Activated CD8-positive, alpha-beta T cell treated with anti-CD3 and anti-CD28 coated beads for 36 hours (primary cell): ENCODE measurements around the gene VPS16. TPM values are rescaled to one million over a fixed set of nuclear protein-coding genes. Genes with fewer than 3 reads are reported as not detected.
"Not testable (repeated sequence)": the region's sequence is repeated elsewhere in the genome, so short reads cannot be mapped to it uniquely, and the experiment has no call there.

ENCODE experiments used
- ATAC-seq: fragments of 200-7000 bp; cut with Tn5 transposase; one replicate; pipeline ENCODE4 v1.10.0; 2021; ENCODE audit warnings: mild to moderate bottlenecking, moderate library complexity
- CTCF ChIA-PET: fragments of 350-600 bp; sonication (Branson Sonifier 250); formaldehyde crosslinking; loops from one replicate; lab custom pipeline; 2021; ENCODE audit warnings: antibody characterized with exemption; lab: Charles Lee
- POLR2A ChIA-PET: fragments of 350-600 bp; sonication (Branson Sonifier 250); formaldehyde crosslinking; loops from one replicate; lab custom pipeline; 2021; ENCODE audit warnings: antibody characterized with exemption; lab: Charles Lee
- DNase-seq: peaks from one replicate; pipeline ENCODE4 v3.0.0-alpha.2; 2020
- H3K27ac Mint-ChIP-seq: one replicate; pipeline ENCODE4 v1.8.0; 2021; ENCODE audit warnings: mild to moderate bottlenecking, mixed read lengths
- H3K27me3 Mint-ChIP-seq: one replicate; pipeline ENCODE4 v1.8.0; 2021; ENCODE audit warnings: mixed read lengths
- H3K36me3 Mint-ChIP-seq: one replicate; pipeline ENCODE4 v1.8.0; 2021; ENCODE audit warnings: low read depth, mixed read lengths
- H3K4me1 Mint-ChIP-seq: one replicate; pipeline ENCODE4 v1.8.0; 2021; ENCODE audit warnings: low read depth, mixed read lengths
- H3K4me3 Mint-ChIP-seq: one replicate; pipeline ENCODE4 v1.8.0; 2021; ENCODE audit warnings: mild to moderate bottlenecking, moderate library complexity, mixed read lengths
- H3K9me3 Mint-ChIP-seq: one replicate; pipeline ENCODE4 v1.8.0; 2021; ENCODE audit warnings: mixed read lengths
- CTCF ChIP-seq: fragments of 200-600 bp; IDR thresholded peaks from one replicate; pipeline ENCODE4 v1.8.0; 2022; ENCODE audit warnings: antibody characterized with exemption, mild to moderate bottlenecking
- intact Hi-C: fragments of 100-400 bp; cut with micrococcal nuclease; formaldehyde crosslinking; loops from one replicate; pipeline ENCODE4 v1.10.0; 2022
- total RNA-seq, 2 experiments: library from RNA; stranded (reverse); gene quantifications; one replicate each; pipeline ENCODE4 v1.2.3, GENCODE V29; 2021

Gene VPS16
- total RNA-seq, 2 experiments from 2014 or later = 34.5 to 38.7 TPM

- no peak overlapping the region for H3K27ac Mint-ChIP-seq
- no peak overlapping the region for H3K4me3 Mint-ChIP-seq
- no peak for DNase-seq
- CTCF ChIA-PET = no interaction called here
- ATAC-seq = no peak
- POLR2A ChIA-PET = no interaction called here
- intact Hi-C loops = no loop called here
- peaks cover 37% of the 10 kb centered on the region for H3K27me3 Mint-ChIP-seq
- no peak for TF ChIP-seq CTCF
- no peaks in the 10 kb centered on the region for H3K9me3 Mint-ChIP-seq
- H3K36me3 Mint-ChIP-seq = no peaks in the 10 kb centered on the region
- H3K4me1 Mint-ChIP-seq = peaks cover 2% of the 10 kb centered on the region
These were observed 34.2 kb upstream of the VPS16 start for GRCh38 chr20:2806351-2806701.

- no peaks in the 10 kb centered on the region for H3K4me1 Mint-ChIP-seq
These were observed 33.5 kb upstream of the VPS16 start for GRCh38 chr20:2807019-2807418.

GRCh38 chr20:2807929-2808328 lies 32.6 kb upstream of the VPS16 start:
- H3K27me3 Mint-ChIP-seq = peaks cover 30% of the 10 kb centered on the region
- H3K4me3 Mint-ChIP-seq, intact Hi-C loops, POLR2A ChIA-PET, H3K36me3 Mint-ChIP-seq, H3K27ac Mint-ChIP-seq, H3K4me1 Mint-ChIP-seq, ATAC-seq, CTCF ChIA-PET, DNase-seq, H3K9me3 Mint-ChIP-seq: not testable (repeated sequence)

More at GRCh38 chr20:2807019-2807418, 33.5 kb upstream of the VPS16 start:
- DNase-seq = no peak
- ChIA-PET POLR2A (no interaction called here), CTCF (no interaction called here)
- Mint-ChIP-seq H3K27ac (no peak overlapping the region), H3K4me3 (no peak overlapping the region), H3K27me3 (peaks cover 32% of the 10 kb centered on the region), H3K36me3 (no peaks in the 10 kb centered on the region), H3K9me3 (peaks cover 3% of the 10 kb centered on the region)
- no peak for TF ChIP-seq CTCF
- intact Hi-C loops = no loop called here
- ATAC-seq = no peak

DNA sequence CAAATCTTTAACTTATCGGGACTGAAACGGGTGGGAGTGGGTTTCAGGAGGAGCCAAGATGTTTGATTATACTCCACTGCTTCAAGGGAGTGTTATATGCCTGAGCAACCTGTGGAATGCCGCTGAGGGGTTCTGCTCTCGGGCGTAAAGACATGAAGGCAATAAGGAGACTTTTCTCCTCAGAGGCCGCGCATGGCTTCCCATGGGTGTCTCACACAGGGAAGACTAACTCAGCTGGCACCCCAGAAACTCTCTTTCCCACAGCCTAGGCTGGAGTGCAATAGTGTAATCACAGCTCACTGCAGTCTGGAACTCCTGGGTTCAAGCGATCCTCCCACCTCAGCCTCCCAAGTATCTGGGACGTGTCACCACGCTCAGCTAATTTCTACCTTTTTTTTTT lies 30.9 kb upstream of the VPS16 start:
- Mint-ChIP-seq H3K27me3 (peaks cover 24% of the 10 kb centered on the region), H3K36me3 (no peaks in the 10 kb centered on the region), H3K4me3 (no peak overlapping the region), H3K9me3 (peaks cover 6% of the 10 kb centered on the region), H3K4me1 (no peaks in the 10 kb centered on the region), H3K27ac (no peak overlapping the region)
- no peak for DNase-seq
- ChIA-PET CTCF (no interaction called here), POLR2A (no interaction called here)
- no peak for ATAC-seq
- intact Hi-C loops = no loop called here
- no peak for TF ChIP-seq CTCF

GRCh38 chr20:2812189-2812588 lies 28.4 kb upstream of the VPS16 start:
- Mint-ChIP-seq H3K4me1 (no peaks in the 10 kb centered on the region), H3K9me3 (peaks cover 6% of the 10 kb centered on the region), H3K27me3 (peaks cover 15% of the 10 kb centered on the region), H3K36me3 (no peaks in the 10 kb centered on the region), H3K27ac (no peak overlapping the region), H3K4me3 (no peak overlapping the region)
- intact Hi-C loops = no loop called here
- CTCF ChIA-PET = interaction anchor here (0.7 to 1.1 kb wide), 3 partner anchors 69 to 127 kb away, joined by 3 to 5 read pairs (median 4); no protein-coding TSS in a partner anchor
- DNase-seq (no peak), ATAC-seq (no peak)
- POLR2A ChIA-PET = interaction anchor here (1.1 kb wide), 1 partner anchor 9 kb away, joined by 3 read pairs; no protein-coding TSS in a partner anchor
- no peak for TF ChIP-seq CTCF

- peaks cover 16% of the 10 kb centered on the region for H3K27me3 Mint-ChIP-seq
- intact Hi-C loops = no loop called here
- ATAC-seq (no peak), DNase-seq (no peak)
- H3K4me3 Mint-ChIP-seq = no peak overlapping the region
- CTCF ChIA-PET = no interaction called here
- peaks cover 6% of the 10 kb centered on the region for H3K9me3 Mint-ChIP-seq
- no peak overlapping the region for H3K27ac Mint-ChIP-seq
- no peaks in the 10 kb centered on the region for H3K4me1 Mint-ChIP-seq
- H3K36me3 Mint-ChIP-seq = no peaks in the 10 kb centered on the region
- no peak for TF ChIP-seq CTCF
- POLR2A ChIA-PET = no interaction called here
These were observed 26.5 kb upstream of the VPS16 start for GRCh38 chr20:2814076-2814475.
